A549 (cell line): ENCODE results near the gene RHOT2. TPM values are rescaled to one million over a fixed set of nuclear protein-coding genes. Genes with fewer than 3 reads are reported as not detected.
"Not testable (repeated sequence)": the region's sequence is repeated elsewhere in the genome, so short reads cannot be mapped to it uniquely, and the experiment has no call there.

Source experiments
- ATAC-seq, 2 experiments: fragments of 200-7000 bp in 1 of 2; fragments of >200 bp in 1 of 2; cut with Nextera tagmentation in 1 of 2; cut with Tn5 transposase in 1 of 2; 3 replicates each; pipeline versions ENCODE4 v1.8.0 to v1.9.1; 2018 to 2020; ENCODE audit warnings: mild to moderate bottlenecking in 1 of 2, moderate library complexity in 1 of 2
- CTCF ChIA-PET: fragments of 300-600 bp; sonication (Branson Sonifier 250); formaldehyde crosslinking; extraction: SDS; loops from one replicate; lab custom pipeline; 2021; ENCODE audit warnings: antibody characterized with exemption, inconsistent platforms; lab: Yijun Ruan, JAX
- POLR2A ChIA-PET: fragments of 350-600 bp; formaldehyde crosslinking; extraction: SDS; loops from one replicate; lab custom pipeline; 2021; ENCODE audit warnings: antibody characterized with exemption, inconsistent platforms; lab: Yijun Ruan, JAX
- DNase-seq, 2 experiments: peaks; one replicate each; pipeline versions ENCODE4 v3.0.0 to v3.0.0-alpha.2; 2011 to 2016; ENCODE audit warnings: low read depth in 1 of 2, low spot score in 1 of 2
- FAIRE-seq: peaks from 2 replicates; lab custom pipeline; 2011; peaks lifted over from hg19 to GRCh38; lab: Jason Lieb, UNC
- H3K27ac ChIP-seq, 2 experiments: fragments of >200 bp; sonication (Bioruptor Twin); formaldehyde crosslinking; 3 replicates each; pipeline ENCODE4 v1.5.1; 2016 to 2017
- H3K4me1 ChIP-seq: fragments of >200 bp; sonication (Bioruptor Twin); formaldehyde crosslinking; 3 replicates; pipeline ENCODE4 v1.6.1; 2016
- H3K4me2 ChIP-seq: fragments of >200 bp; sonication (Bioruptor Twin); formaldehyde crosslinking; 3 replicates; pipeline ENCODE4 v1.6.1; 2016
- H3K4me3 ChIP-seq: fragments of >200 bp; sonication (Bioruptor Twin); formaldehyde crosslinking; 3 replicates; pipeline ENCODE4 v1.5.1; 2016
- H3K9me3 ChIP-seq: fragments of >200 bp; sonication (Bioruptor Twin); formaldehyde crosslinking; 3 replicates; pipeline ENCODE4 v1.6.1; 2016
- BCL3 ChIP-seq: fragments of >200 bp; sonication (Bioruptor Twin); formaldehyde crosslinking; IDR thresholded peaks from 3 replicates; pipeline ENCODE4 v1.6.1; 2016
- CEBPB ChIP-seq, 2 experiments: fragments of >200 bp in 1 of 2; sonication (Bioruptor Twin) in 1 of 2; formaldehyde crosslinking in 1 of 2; IDR thresholded peaks; 2 replicates each; pipeline ENCODE4 v1.6.1; 2012 to 2016
- CTCF ChIP-seq: fragments of >200 bp; sonication (Bioruptor Twin); formaldehyde crosslinking; IDR thresholded peaks from 3 replicates; pipeline ENCODE4 v1.5.1; 2016
- EP300 ChIP-seq, 2 experiments: fragments of >200 bp; sonication (Bioruptor Twin); formaldehyde crosslinking; IDR thresholded peaks; 2 replicates in 1 of 2; 3 replicates in 1 of 2; pipeline ENCODE4 v1.6.1; 2016 to 2017
- FOSL2 ChIP-seq, 2 experiments: fragments of 450-650 bp in 1 of 2; fragments of >200 bp in 1 of 2; sonication (Bioruptor Twin) in 1 of 2; formaldehyde crosslinking; IDR thresholded peaks; 2 replicates each; pipeline versions ENCODE4 v1.5.0 to v1.6.1; 2016 to 2020; ENCODE audit warnings: mild to moderate bottlenecking in 1 of 2, moderate library complexity in 1 of 2
- GATA3 ChIP-seq: IDR thresholded peaks from 2 replicates; pipeline ENCODE4 v1.6.1; 2012; ENCODE audit warnings: borderline replicate concordance
- HDAC2 ChIP-seq: fragments of 200-600 bp; sonication (generic); IDR thresholded peaks from 2 replicates; pipeline ENCODE4 v1.6.1; 2016
- HOXB5 ChIP-seq: fragments of 250-450 bp; sonication (Bioruptor Pico); IDR thresholded peaks from 2 replicates; pipeline ENCODE4 v1.5.0; 2020; ENCODE audit warnings: mild to moderate bottlenecking, moderate library complexity
- JUN ChIP-seq, 2 experiments: fragments of >200 bp; sonication (Bioruptor Twin); formaldehyde crosslinking; IDR thresholded peaks; 2 replicates in 1 of 2; 3 replicates in 1 of 2; pipeline ENCODE4 v1.6.1; 2016 to 2017
- JUNB ChIP-seq: fragments of >200 bp; sonication (Bioruptor Twin); formaldehyde crosslinking; IDR thresholded peaks from 2 replicates; pipeline ENCODE4 v1.6.1; 2016
- KDM1A ChIP-seq: fragments of 200-600 bp; sonication (generic); IDR thresholded peaks from 2 replicates; pipeline ENCODE4 v1.6.1; 2016; ENCODE audit warnings: low read depth, mild to moderate bottlenecking
- KDM5A ChIP-seq: fragments of 200-600 bp; sonication (generic); IDR thresholded peaks from 2 replicates; pipeline ENCODE4 v1.6.1; 2016; ENCODE audit warnings: antibody characterized with exemption, mild to moderate bottlenecking
- MAX ChIP-seq: IDR thresholded peaks from 2 replicates; pipeline ENCODE4 v1.6.1; 2012
- MAZ ChIP-seq: fragments of 150-350 bp; IDR thresholded peaks from 2 replicates; pipeline ENCODE4 v1.6.1; 2014; ENCODE audit warnings: antibody characterized with exemption, low read depth, low read length, borderline replicate concordance
- PBX3 ChIP-seq: IDR thresholded peaks from 2 replicates; pipeline ENCODE4 v1.6.1; 2012
- POLR2A ChIP-seq: IDR thresholded peaks from 2 replicates; pipeline ENCODE4 v1.6.1; 2012; ENCODE audit warnings: mild to moderate bottlenecking, low read length
- RAD21 ChIP-seq, 2 experiments: fragments of >200 bp in 1 of 2; sonication (Bioruptor Twin) in 1 of 2; formaldehyde crosslinking in 1 of 2; IDR thresholded peaks in 1 of 2; conservative IDR thresholded peaks in 1 of 2; 2 replicates in 1 of 2; 3 replicates in 1 of 2; pipeline ENCODE4 v1.6.1; 2012 to 2018; ENCODE audit warnings: inconsistent platforms in 1 of 2
- RARB ChIP-seq: fragments of 250-450 bp; sonication (Bioruptor Pico); IDR thresholded peaks from 2 replicates; pipeline ENCODE4 v1.8.0; 2021; ENCODE audit warnings: mild to moderate bottlenecking, moderate library complexity
- RCOR1 ChIP-seq: fragments of 150-350 bp; IDR thresholded peaks from 2 replicates; pipeline ENCODE4 v1.6.1; 2014; ENCODE audit warnings: antibody characterized with exemption, low read length, low read depth
- RFX5 ChIP-seq: fragments of 450-650 bp; IDR thresholded peaks from 2 replicates; pipeline ENCODE4 v1.7.1; 2014; ENCODE audit warnings: antibody characterized with exemption, mild to moderate bottlenecking, moderate library complexity
- SMC3 ChIP-seq: fragments of >200 bp; sonication (Bioruptor Twin); formaldehyde crosslinking; IDR thresholded peaks from 3 replicates; pipeline ENCODE4 v1.6.1; 2018; ENCODE audit warnings: inconsistent platforms
- WGBS: methylation state at CpG from one replicate; pipeline ENCODE4 v1.1.6; 2017; ENCODE audit errors: missing lambda C conversion rate; 5-methylcytosine and 5-hydroxymethylcytosine counted together
- polyA plus RNA-seq, 4 experiments: library from polyadenylated mRNA; depleted of rRNA in 3 of 4; stranded (reverse); fragments of >200 nt; fragmentation: RNase III in 1 of 4; extraction: RNeasy Plus Mini Kit Qiagen cat#74134 plus additional on column Dnase treatment in 1 of 4; gene quantifications; 2 replicates in 3 of 4; 3 replicates in 1 of 4; pipeline ENCODE4 v1.2.3, GENCODE V29; 2011 to 2017

The RHOT2 gene
- polyA plus RNA-seq, 2 of the 4 experiments (the other 2 are of a cell fraction): 38.0 to 83.1 TPM

GRCh38 chr16:711084-711483 lies 43.2 kb downstream of the RHOT2 start:
- H3K27ac ChIP-seq: peak overlapping the region; percentile 86 to 99; a peak in 5 of 6 replicates
- CTCF ChIA-PET: interaction anchor here (0.7 to 25.1 kb wide), 12 partner anchors 9 to 345 kb away, joined by 3 to 656 read pairs (median 10); partner anchors contain the start of genes ANTKMT, CCDC78, CHTF18 and CIAO3
- peaks cover 62% of the 10 kb centered on the region for H3K4me1 ChIP-seq
- TF ChIP-seq SMC3 (no peak), KDM1A (peak; percentile 72; the same call in 1 of the 2 replicates), MAZ (no peak)
- TF ChIP-seq, all 56 proteins: peak for 1
- Histone ChIP-seq H3K9me3 (no peaks in the 10 kb centered on the region), H3K4me3 (no peak overlapping the region), H3K4me2 (peak overlapping the region; percentile 70)
- DNase-seq (no peak), ATAC-seq (no peak), FAIRE-seq (no peak)
- POLR2A ChIA-PET: no interaction called here
- 63% methylated on average over 12 of the region's 12 CpGs for WGBS

GRCh38 chr16:711548-712320 lies 43.8 kb downstream of the RHOT2 start:
- Histone ChIP-seq H3K27ac (peak overlapping the region; percentile 86 to 99), H3K9me3 (no peaks in the 10 kb centered on the region), H3K4me1 (peaks cover 62% of the 10 kb centered on the region), H3K4me2 (peak overlapping the region; percentile 70), H3K4me3 (no peak overlapping the region)
- 7% methylated on average over 25 of the region's 25 CpGs for WGBS
- ATAC-seq (peak; percentile 10 to 63; a peak in 4 of 6 replicates), DNase-seq (peak in 1 of 2 experiments; percentile 81), FAIRE-seq (no peak)
- CTCF ChIA-PET: interaction anchor here (0.5 to 25.1 kb wide), 27 partner anchors 9 to 387 kb away, joined by 3 to 656 read pairs (median 6); partner anchors contain the start of genes ANTKMT, CCDC78, CHTF18 and CIAO3
- POLR2A ChIA-PET: interaction anchor here (1.0 to 2.1 kb wide), 4 partner anchors 9 to 16 kb away, joined by 3 to 33 read pairs (median 4); partner anchors contain the start of genes ANTKMT and CCDC78
- TF ChIP-seq RARB: no peak
- no peak for TF ChIP-seq HDAC2
- peak; percentile 84 for TF ChIP-seq SMC3
- no peak for TF ChIP-seq PBX3
- 0 out of 2 replicates have a peak, but pooled peaks have one; percentile 48 for TF ChIP-seq MAZ
- TF ChIP-seq MAX: peak; percentile 57
- TF ChIP-seq KDM5A: no peak
- no peak for TF ChIP-seq RCOR1
- no peak for TF ChIP-seq BCL3
- TF ChIP-seq RAD21 (conservative IDR thresholded peaks at IDR 0.05 in 1 of 2, IDR thresholded peaks at IDR 0.05 in 1 of 2): peak; percentile 85 to 86
- no peak for TF ChIP-seq POLR2A
- peak; percentile 89 for TF ChIP-seq CTCF

GRCh38 chr16:712740-713250 lies 44.9 kb downstream of the RHOT2 start:
- ATAC-seq: peak; percentile 37 to 67
- ChIA-PET POLR2A (interaction anchor here (1.0 to 2.1 kb wide), 4 partner anchors 8 to 15 kb away, joined by 3 to 33 read pairs (median 4); partner anchors contain the start of genes ANTKMT and CCDC78), CTCF (interaction anchor here (0.7 to 25.1 kb wide), 22 partner anchors 10 to 386 kb away, joined by 3 to 656 read pairs (median 6); partner anchors contain the start of genes ANTKMT, CCDC78, CHTF18 and CIAO3)
- DNase-seq: peak; percentile 95 to 99
- H3K9me3 ChIP-seq: not testable (repeated sequence)
- FAIRE-seq: peak; percentile 99
- 9% methylated on average over 12 of the region's 13 CpGs for WGBS
- H3K27ac ChIP-seq: peak overlapping the region; percentile 86 to 99
- H3K4me1 ChIP-seq: peaks cover 66% of the 10 kb centered on the region
- peak overlapping the region; percentile 70 for H3K4me2 ChIP-seq
- H3K4me3 ChIP-seq: peak overlapping the region; percentile 16; the same call in 1 of the 3 replicates
- peak; percentile 85 for TF ChIP-seq FOSL2 (IDR thresholded peaks at IDR 0.05)
- peak; percentile 98 for TF ChIP-seq FOSL2 (CRISPR knock-in tag; IDR thresholded peaks at IDR 0.05)
- peak; percentile 45; the same call in 2 of the 3 replicates for TF ChIP-seq SMC3
- TF ChIP-seq RAD21 (conservative IDR thresholded peaks at IDR 0.05 in 1 of 2, IDR thresholded peaks at IDR 0.05 in 1 of 2): peak; percentile 46 to 52; a peak in 4 of 5 replicates
- TF ChIP-seq EP300 (IDR thresholded peaks at IDR 0.05): peak in 1 of 2 experiments; percentile 31; a peak in 1 of 5 replicates
- TF ChIP-seq GATA3: peak; percentile 65; the same call in 1 of the 2 replicates
- TF ChIP-seq JUNB: peak; percentile 83
- TF ChIP-seq CEBPB (IDR thresholded peaks at IDR 0.05): peak; percentile 89 to 91
- peak; percentile 46 to 69; a peak in 2 of 5 replicates for TF ChIP-seq JUN (IDR thresholded peaks at IDR 0.05)
- 0 out of 2 replicates have a peak, but pooled peaks have one; percentile 36 for TF ChIP-seq HOXB5 (CRISPR knock-in tag)
- TF ChIP-seq RFX5: 0 out of 2 replicates have a peak, but pooled peaks have one; percentile 4
- peak; percentile 80 for TF ChIP-seq MAX
- TF ChIP-seq CTCF: peak; percentile 68
